Mesenteric fat pad (tissue), 1 donor: Measurements from ENCODE around the gene ALG14. TPM values are rescaled to one million over a fixed set of nuclear protein-coding genes. Genes with fewer than 3 reads are reported as not detected.
A peak's percentile ranks its signal among the peaks of the same experiment; 100 is the strongest.

ENCODE experiments used
- DNase-seq: peaks from one replicate; pipeline ENCODE4 v3.0.0-alpha.2; 2020; ENCODE audit warnings: low spot score
- total RNA-seq: library from RNA; stranded (reverse); fragmentation: NEBNext Ultra II Directional; extraction: Animal tissue kit (Norgen Biotek cat#: 25700); gene quantifications from one replicate; pipeline ENCODE4 v1.2.1, GENCODE V29; 2021
- donor health status: DM: yes; HTN: yes; CAD: no.

Gene ALG14
- total RNA-seq, 1 donor from 2014 or later = 8.1 TPM

- no peak for DNase-seq
Observed at GRCh38 chr1:94931254-94931841, 141.4 kb downstream of the ALG14 start.

- DNase-seq = no peak
Observed at GRCh38 chr1:94929351-94930217, 143.2 kb downstream of the ALG14 start.

DNA sequence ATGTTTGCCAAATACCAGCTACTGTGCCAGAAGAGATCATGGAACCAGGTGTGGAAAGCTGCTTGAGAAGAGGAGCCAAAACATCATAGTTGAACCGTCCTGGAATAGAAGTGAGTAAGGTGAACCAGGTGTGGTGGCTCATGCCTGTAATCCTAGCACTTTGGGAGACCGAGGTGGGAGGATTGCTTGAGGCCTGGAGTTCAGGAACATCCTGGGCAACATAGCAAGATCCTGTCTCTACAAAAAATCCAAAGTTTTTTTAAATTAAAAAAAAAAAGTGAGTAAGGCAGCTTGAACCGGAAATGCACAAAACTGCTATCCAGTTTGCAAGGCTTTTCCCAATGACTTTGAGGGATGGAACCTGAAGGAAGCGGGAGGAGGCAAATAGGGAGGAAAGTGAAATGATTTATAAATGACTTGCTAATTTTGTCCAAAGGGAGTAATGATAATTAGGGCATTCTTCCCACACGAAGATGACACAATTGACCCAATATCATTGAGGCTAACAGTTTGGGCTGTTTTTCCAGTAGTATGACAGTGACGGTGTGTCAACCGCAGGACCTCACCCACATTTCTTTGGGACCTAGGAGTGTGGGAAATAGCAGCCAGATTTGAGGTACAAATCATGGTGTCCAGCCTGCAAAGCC, 144.3 kb downstream of the ALG14 start:
- DNase-seq = no peak

DNA sequence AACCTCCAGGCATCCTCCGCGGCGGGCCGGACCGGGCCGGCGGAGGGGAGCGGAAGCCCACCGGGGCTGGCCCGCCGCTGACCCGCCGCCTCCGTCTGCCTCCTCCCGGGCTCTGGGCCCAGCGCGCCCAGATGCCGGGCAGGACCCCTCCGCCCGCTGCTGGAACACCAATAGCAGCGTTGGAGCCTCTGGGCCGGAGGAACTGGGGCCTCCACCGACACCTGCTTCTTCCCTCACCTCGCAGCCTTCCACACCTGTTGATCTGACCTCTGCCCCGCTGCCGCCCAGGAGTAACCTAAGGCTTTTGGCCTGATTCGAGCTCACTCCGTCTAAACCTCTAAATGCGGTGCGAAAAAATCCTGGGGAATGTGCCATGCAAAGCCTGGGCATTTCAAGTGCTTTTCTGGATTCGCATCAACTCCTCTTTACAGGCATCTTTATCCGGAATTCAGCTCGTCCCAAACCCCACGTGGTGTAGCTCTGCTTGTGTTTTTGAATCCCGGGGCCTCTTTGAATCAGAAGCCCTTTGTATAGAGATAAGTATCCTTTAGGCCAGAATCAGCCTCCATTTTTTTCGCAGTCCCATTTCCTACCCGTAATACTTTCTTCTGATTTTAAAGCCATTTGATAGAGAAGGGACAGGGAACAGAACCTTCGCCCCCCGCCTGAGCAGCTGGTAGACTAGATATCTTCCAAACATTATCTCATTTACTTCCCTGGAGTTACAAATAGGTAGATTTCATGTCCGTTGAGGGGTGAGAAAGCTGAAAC, 145.2 kb downstream of the ALG14 start:
- DNase-seq = no peak

DNA sequence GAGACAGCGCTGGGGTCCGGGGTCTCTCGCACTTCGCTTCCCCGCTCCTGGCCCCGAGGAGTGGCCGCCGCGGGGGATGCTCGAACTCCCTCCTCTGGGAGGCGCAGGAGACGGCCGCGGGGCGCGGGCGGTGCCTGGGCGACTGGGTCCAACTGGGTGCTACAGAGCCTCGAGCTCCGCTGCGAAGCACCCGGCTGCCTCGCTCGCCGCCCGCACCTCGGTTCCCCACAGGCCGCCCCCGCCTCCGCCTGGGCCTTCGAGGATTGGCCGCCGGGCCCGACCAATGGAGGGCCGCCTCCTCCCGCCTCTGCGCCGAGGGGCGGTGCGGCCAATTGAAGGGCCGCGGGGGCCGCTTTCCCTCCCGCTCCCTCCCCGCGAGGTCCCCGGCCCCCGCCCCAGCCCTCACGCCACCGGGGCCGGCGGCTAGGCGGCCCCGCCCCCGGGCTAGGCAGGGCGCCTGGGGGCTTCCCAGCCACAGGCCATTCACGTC, 145.8 kb downstream of the ALG14 start, which contains the start of gene CNN3:
CNN3 (minus strand) TSS at position 196 of the 490 bp plus-strand sequence. CDS start 216 bp downstream, outside the sequence.
- DNase-seq = peak; percentile 96

GRCh38 chr1:94926126-94926914, 146.4 kb downstream of the ALG14 start:
- DNase-seq = no peak

- DNase-seq = no peak
Observed at GRCh38 chr1:94925561-94926125, 147.1 kb downstream of the ALG14 start.

GRCh38 chr1:94925004-94925403, 147.7 kb downstream of the ALG14 start:
- DNase-seq = no peak

Other genes starting within 250 kb of the ALG14 start
- gene CNN3, start 145.8 kb downstream of the ALG14 start, total RNA-seq = 242 TPM
- gene TLCD4, start 44.4 kb upstream of the ALG14 start, total RNA-seq = 15.9 TPM
- 11.6 TPM for gene RWDD3, start 161.3 kb upstream of the ALG14 start, total RNA-seq